HG03025 (cell line): Measurements from ENCODE around the gene CRAT.

Source experiments
- ATAC-seq: cut with Tn5 transposase; IDR thresholded peaks from one replicate; pipeline ENCODE4 v1.9.1; 2021; ENCODE audit warnings: mild to moderate bottlenecking, moderate library complexity; ENCODE audit not compliant: unreplicated experiment, low FRiP score

The CRAT gene

GRCh38 chr9:129094387-129095169 lies 16.0 kb downstream of the CRAT start:
- no peak for ATAC-seq

- no peak for ATAC-seq
Measured at GRCh38 chr9:129093602-129094386, 16.8 kb downstream of the CRAT start.

GRCh38 chr9:129089246-129089645 lies 21.3 kb downstream of the CRAT start:
- ATAC-seq, result no peak

- ATAC-seq, result no peak
Measured at GRCh38 chr9:129084087-129084486, 26.5 kb downstream of the CRAT start.

GRCh38 chr9:129081388-129081904 lies 29.1 kb downstream of the CRAT start:
- no peak for ATAC-seq

- peak; percentile 89 for ATAC-seq
Measured at GRCh38 chr9:129080601-129081387, 29.8 kb downstream of the CRAT start, which contains the start of gene DOLPP1. Gene DOLPP1 (plus strand): TSS chr9:129081111. CDS start chr9:129081132, 21 bp downstream.

GRCh38 chr9:129080298-129080600 lies 30.3 kb downstream of the CRAT start:
- no peak for ATAC-seq

GRCh38 chr9:129079829-129080228 lies 30.8 kb downstream of the CRAT start:
- ATAC-seq, result no peak

- no peak for ATAC-seq
Measured at GRCh38 chr9:129078691-129079503, 31.7 kb downstream of the CRAT start.

- ATAC-seq, result no peak
Measured at GRCh38 chr9:129077236-129077635, 33.4 kb downstream of the CRAT start.

- ATAC-seq, result no peak
Measured at GRCh38 chr9:129076640-129077037, 34.0 kb downstream of the CRAT start.

GRCh38 chr9:129075996-129076639 lies 34.5 kb downstream of the CRAT start:
- no peak for ATAC-seq

- no peak for ATAC-seq
Measured at GRCh38 chr9:129074106-129074505, 36.5 kb downstream of the CRAT start.

GRCh38 chr9:129073404-129073803 lies 37.2 kb downstream of the CRAT start:
- no peak for ATAC-seq

GRCh38 chr9:129072171-129072570 lies 38.4 kb downstream of the CRAT start:
- ATAC-seq, result no peak

- no peak for ATAC-seq
Measured at GRCh38 chr9:129071526-129072126, 39.0 kb downstream of the CRAT start.

- ATAC-seq, result no peak
Measured at GRCh38 chr9:129070696-129071525, 39.7 kb downstream of the CRAT start.
